Keratinocyte (primary cell): ENCODE measurements around the gene TEP1.

Experiments used
- CTCF ChIP-seq, 3 experiments: IDR thresholded peaks in 1 of 3; conservative IDR thresholded peaks in 1 of 3; optimal IDR thresholded peaks in 1 of 3; 2 replicates in 2 of 3; 3 replicates in 1 of 3; pipeline versions ENCODE3 to v1.5.1; 2011; ENCODE audit warnings: low read length in 3 of 3, mild to moderate bottlenecking in 3 of 3, moderate library complexity in 2 of 3, control low read depth in 1 of 3, inconsistent platforms in 1 of 3; ENCODE audit not compliant: insufficient read depth in 2 of 3; ENCODE audit errors: extremely low read depth in 1 of 3
- EZH2 ChIP-seq: IDR thresholded peaks from one replicate; pipeline ENCODE4 v1.6.1; 2012; ENCODE audit warnings: inconsistent platforms, mild to moderate bottlenecking, low read length, moderate library complexity

- TF ChIP-seq CTCF (optimal IDR thresholded peaks at IDR 0.05 in 1 of 3, IDR thresholded peaks at IDR 0.05 in 1 of 3, conservative IDR thresholded peaks at IDR 0.05 in 1 of 3; ENCODE audit: extremely low read depth in 1 of 3, insufficient read depth in 2 of 3, low read length in 3 of 3) (no peak), EZH2 (no peak)
These were observed 41.4 kb upstream of the TEP1 start, which contains the start of the genes APEX1 and OSGEP for GRCh38 chr14:20454516-20455354.
